Karpas-422 (cell line): ENCODE results near the gene LIMK1. TPM values are rescaled to one million over a fixed set of nuclear protein-coding genes. Genes with fewer than 3 reads are reported as not detected.
"Not testable (repeated sequence)": the region's sequence is repeated elsewhere in the genome, so short reads cannot be mapped to it uniquely, and the experiment has no call there.

Source experiments
- DNase-seq: peaks from one replicate; pipeline ENCODE4 v3.0.0-alpha.2; 2015
- H2AFZ ChIP-seq: fragments of 200-600 bp; sonication (generic); 2 replicates; pipeline ENCODE4 v1.6.1; 2014; ENCODE audit warnings: antibody characterized with exemption, low read length, mixed read lengths
- H3K27ac ChIP-seq: fragments of 200-600 bp; sonication (generic); 2 replicates; pipeline ENCODE4 v1.5.1; 2014; ENCODE audit warnings: mild to moderate bottlenecking, low read length, moderate library complexity
- H3K27me3 ChIP-seq: fragments of 200-600 bp; sonication (generic); 2 replicates; pipeline ENCODE4 v1.6.1; 2014; ENCODE audit warnings: low read length, mixed read lengths
- H3K36me3 ChIP-seq: fragments of 200-600 bp; sonication (generic); 2 replicates; pipeline ENCODE4 v1.6.1; 2014; ENCODE audit warnings: low read length, mixed read lengths; ENCODE audit not compliant: insufficient read depth
- H3K4me1 ChIP-seq: fragments of 200-600 bp; sonication (generic); 2 replicates; pipeline ENCODE4 v1.6.1; 2014; ENCODE audit warnings: mild to moderate bottlenecking, low read length, mixed read lengths
- H3K4me2 ChIP-seq: fragments of 200-600 bp; sonication (generic); 2 replicates; pipeline ENCODE4 v1.6.1; 2014; ENCODE audit warnings: low read length, low read depth, mild to moderate bottlenecking; ENCODE audit not compliant: poor library complexity, severe bottlenecking
- H3K4me3 ChIP-seq: fragments of 200-600 bp; sonication (generic); 2 replicates; pipeline ENCODE4 v1.5.1; 2014; ENCODE audit warnings: mild to moderate bottlenecking, antibody characterized with exemption, low read length, mixed read lengths
- H3K79me2 ChIP-seq: fragments of 200-600 bp; sonication (generic); 2 replicates; pipeline ENCODE4 v1.6.1; 2014; ENCODE audit warnings: mild to moderate bottlenecking, low read length, mixed read lengths
- H3K9ac ChIP-seq: fragments of 200-600 bp; sonication (generic); 2 replicates; pipeline ENCODE4 v1.6.0; 2014; ENCODE audit warnings: low read length
- H3K9me2 ChIP-seq: fragments of 200-600 bp; sonication (generic), shearing (Covaris generic); replicated peaks from 2 replicates; pipeline ENCODE4 v1.6.0; 2014; ENCODE audit warnings: mild to moderate bottlenecking, low read length, moderate library complexity; ENCODE audit not compliant: insufficient read depth
- H3K9me3 ChIP-seq: fragments of 300-700, 200-600 bp; sonication (generic); 2 replicates; pipeline ENCODE4 v1.6.1; 2014; ENCODE audit warnings: low read length, mixed read lengths
- H4K20me1 ChIP-seq: fragments of 200-600 bp; sonication (generic); 2 replicates; pipeline ENCODE4 v1.6.1; 2014; ENCODE audit warnings: mild to moderate bottlenecking, antibody characterized with exemption, low read length, low read depth; ENCODE audit not compliant: insufficient read depth
- total RNA-seq: library from RNA; depleted of rRNA; stranded (reverse); fragments of >200 nt; shearing (Covaris generic); gene quantifications from 2 replicates; pipeline ENCODE4 v1.2.3, GENCODE V29; 2014; ENCODE audit warnings: low replicate concordance; rRNA removed

The LIMK1 gene
- total RNA-seq, 1 experiment from 2014 or later: 44.7 TPM

- H3K27ac ChIP-seq: no peak overlapping the region
- no peak overlapping the region for H2AFZ ChIP-seq
- H3K4me1 ChIP-seq: peaks cover 16% of the 10 kb centered on the region
- DNase-seq: no peak
- no peaks in the 10 kb centered on the region for H3K27me3 ChIP-seq
- H3K9ac ChIP-seq: no peak overlapping the region
- H3K4me2 ChIP-seq: no peak overlapping the region
- H3K9me2 ChIP-seq: no peaks in the 10 kb centered on the region
- no peaks in the 10 kb centered on the region for H3K79me2 ChIP-seq
- no peaks in the 10 kb centered on the region for H3K36me3 ChIP-seq
- no peaks in the 10 kb centered on the region for H3K9me3 ChIP-seq
- no peak overlapping the region for H3K4me3 ChIP-seq
- H4K20me1 ChIP-seq: no peaks in the 10 kb centered on the region
These were observed 72.3 kb downstream of the LIMK1 start for GRCh38 chr7:74155810-74156395.

- no peak overlapping the region for H3K4me3 ChIP-seq
- H2AFZ ChIP-seq: no peak overlapping the region
- no peaks in the 10 kb centered on the region for H3K9me3 ChIP-seq
- H3K27ac ChIP-seq: no peak overlapping the region
- H3K27me3 ChIP-seq: no peaks in the 10 kb centered on the region
- H3K9me2 ChIP-seq: no peaks in the 10 kb centered on the region
- no peak for DNase-seq
- no peak overlapping the region for H3K9ac ChIP-seq
- H3K79me2 ChIP-seq: no peaks in the 10 kb centered on the region
- H4K20me1 ChIP-seq: no peaks in the 10 kb centered on the region
- H3K4me1 ChIP-seq: peaks cover 5% of the 10 kb centered on the region
- H3K4me2 ChIP-seq: no peak overlapping the region
- H3K36me3 ChIP-seq: no peaks in the 10 kb centered on the region
These were observed 74.0 kb downstream of the LIMK1 start for GRCh38 chr7:74157605-74158004.

GRCh38 chr7:74164985-74165456 lies 81.4 kb downstream of the LIMK1 start:
- Histone ChIP-seq H3K9me3 (no peaks in the 10 kb centered on the region), H3K9me2 (no peaks in the 10 kb centered on the region), H3K27me3 (no peaks in the 10 kb centered on the region), H2AFZ (no peak overlapping the region), H4K20me1 (no peaks in the 10 kb centered on the region), H3K4me1 (peaks cover 5% of the 10 kb centered on the region), H3K4me2 (no peak overlapping the region), H3K79me2 (no peaks in the 10 kb centered on the region), H3K27ac (no peak overlapping the region), H3K4me3 (no peak overlapping the region), H3K9ac (no peak overlapping the region), H3K36me3 (no peaks in the 10 kb centered on the region)
- DNase-seq: peak; percentile 58

GRCh38 chr7:74165867-74166593 lies 82.4 kb downstream of the LIMK1 start:
- Histone ChIP-seq H3K9me2 (no peaks in the 10 kb centered on the region), H3K27me3 (no peaks in the 10 kb centered on the region)

GRCh38 chr7:74167324-74167723 lies 83.7 kb downstream of the LIMK1 start:
- not testable (repeated sequence) for H3K4me1 ChIP-seq, H3K36me3 ChIP-seq, H3K4me3 ChIP-seq, DNase-seq, H3K79me2 ChIP-seq, H3K9me3 ChIP-seq, H3K27me3 ChIP-seq, H3K9ac ChIP-seq, H2AFZ ChIP-seq, H4K20me1 ChIP-seq, H3K4me2 ChIP-seq, H3K9me2 ChIP-seq, H3K27ac ChIP-seq

More at GRCh38 chr7:74165867-74166593, 82.4 kb downstream of the LIMK1 start:
- Histone ChIP-seq H3K4me1 (peaks cover 3% of the 10 kb centered on the region; the same call in 1 of the 2 replicates), H3K27ac (no peak overlapping the region), H3K79me2 (no peaks in the 10 kb centered on the region), H2AFZ (no peak overlapping the region), H3K4me2 (no peak overlapping the region), H3K9ac (no peak overlapping the region), H3K4me3 (no peak overlapping the region), H4K20me1 (no peaks in the 10 kb centered on the region), H3K9me3 (no peaks in the 10 kb centered on the region), H3K36me3 (no peaks in the 10 kb centered on the region)
- DNase-seq: no peak

Other genes starting within 250 kb of the LIMK1 start
- gene METTL27, start 241.3 kb upstream of the LIMK1 start, total RNA-seq: not detected in 2 replicates
- gene TMEM270, start 222.6 kb upstream of the LIMK1 start, total RNA-seq: not detected in 2 replicates
- gene ELN, start 55.6 kb upstream of the LIMK1 start, total RNA-seq: not detected in 2 replicates
- gene EIF4H, start 90.6 kb downstream of the LIMK1 start, total RNA-seq: 200 and 286 TPM in 2 replicates
- 2.3 and 10.5 TPM in 2 replicates for gene LAT2, start 126.2 kb downstream of the LIMK1 start, total RNA-seq
- gene RFC2, start 170.6 kb downstream of the LIMK1 start, total RNA-seq: 18.9 and 27.3 TPM in 2 replicates
- 0.76 TPM in 1 of 2 replicates, not detected in the other for gene CLIP2, start 205.6 kb downstream of the LIMK1 start, total RNA-seq